K562 (cell line): ENCODE measurements around the gene VAC14. TPM values are rescaled to one million over a fixed set of nuclear protein-coding genes. Genes with fewer than 3 reads are reported as not detected.

Experiments
- CAMTA2 ChIP-seq: fragments of 250-450 bp; sonication (Bioruptor Pico); conservative IDR thresholded peaks from 2 replicates; pipeline ENCODE4 v1.5.1; 2022
- CBX5 ChIP-seq: IDR thresholded peaks from 2 replicates; pipeline ENCODE4 v1.6.1; 2014; ENCODE audit warnings: low read depth, borderline replicate concordance
- ELK1 ChIP-seq: sonication (generic); formaldehyde crosslinking; IDR thresholded peaks from 2 replicates; pipeline ENCODE4 v1.8.1; 2022; ENCODE audit warnings: missing genetic modification reagents
- HDGF ChIP-seq: fragments of 450-650 bp; IDR thresholded peaks from 2 replicates; pipeline ENCODE4 v1.6.1; 2016
- HES1 ChIP-seq: fragments of 450-650 bp; IDR thresholded peaks from 2 replicates; pipeline ENCODE4 v1.6.1; 2016; ENCODE audit warnings: low read depth, mild to moderate bottlenecking, moderate library complexity
- LCOR ChIP-seq: sonication (generic); formaldehyde crosslinking; IDR thresholded peaks from 2 replicates; pipeline ENCODE4 v1.8.0; 2022; ENCODE audit warnings: mild to moderate bottlenecking, missing genetic modification reagents
- MXD1 ChIP-seq: fragments of 250-450 bp; sonication (Bioruptor Pico); IDR thresholded peaks from 2 replicates; pipeline ENCODE4 v1.8.0; 2021; ENCODE audit warnings: borderline replicate concordance, mild to moderate bottlenecking, moderate library complexity; ENCODE audit not compliant: poor library complexity, severe bottlenecking
- PHB2 ChIP-seq: fragments of 450-650 bp; IDR thresholded peaks from 2 replicates; pipeline ENCODE4 v1.6.1; 2017; ENCODE audit warnings: low read depth
- SIN3B ChIP-seq: fragments of 450-650 bp; IDR thresholded peaks from 2 replicates; pipeline ENCODE4 v1.6.1; 2017; ENCODE audit warnings: low read depth, mild to moderate bottlenecking, moderate library complexity
- SRF ChIP-seq, 2 experiments: fragments of 250-450, 450-650 bp in 1 of 2; sonication (Bioruptor Pico) in 1 of 2; sonication (generic) in 1 of 2; formaldehyde crosslinking; IDR thresholded peaks; 2 replicates each; pipeline versions ENCODE4 v1.5.0 to v1.5.1; 2020 to 2022; ENCODE audit warnings: mild to moderate bottlenecking in 1 of 2, missing genetic modification reagents in 1 of 2
- ZBTB40 ChIP-seq, 2 experiments: fragments of 450-650 bp in 1 of 2; sonication (generic) in 1 of 2; formaldehyde crosslinking in 1 of 2; IDR thresholded peaks; 2 replicates each; pipeline versions ENCODE4 v1.7.1 to v1.9.0; 2016 to 2022; ENCODE audit warnings: inconsistent platforms in 1 of 2, mild to moderate bottlenecking in 1 of 2, missing genetic modification reagents in 1 of 2
- ZBTB43 ChIP-seq: sonication (generic); formaldehyde crosslinking; IDR thresholded peaks from 2 replicates; pipeline ENCODE4 v1.8.0; 2023; ENCODE audit warnings: mild to moderate bottlenecking, missing genetic modification reagents
- ZNF76 ChIP-seq: fragments of 250-450 bp; sonication (Bioruptor Pico); IDR thresholded peaks from 2 replicates; pipeline ENCODE4 v1.4.0; 2020; ENCODE audit warnings: mild to moderate bottlenecking, moderate library complexity, borderline replicate concordance
- ZNF778 ChIP-seq: fragments of 450-650 bp; formaldehyde crosslinking; IDR thresholded peaks from 2 replicates; pipeline ENCODE4 v1.4.0; 2020; ENCODE audit warnings: mild to moderate bottlenecking, moderate library complexity
- polyA plus RNA-seq, 8 experiments: library from polyadenylated mRNA; depleted of rRNA in 4 of 8; stranded (reverse) in 5 of 8; unstranded in 3 of 8; fragments of >200 nt; fragmentation: Nextera tagmentation in 2 of 8; fragmentation: Illumina TruSeq in 1 of 8; extraction: Ambion mirVana in 2 of 8; extraction: Trizol in 1 of 8; gene quantifications; 2 replicates each; pipeline versions ENCODE4 v1.2.1 to v1.2.3, GENCODE V29; 2011 to 2014; ENCODE audit warnings: inconsistent platforms in 1 of 8, missing spikeins in 1 of 8
- total RNA-seq, 7 experiments: library from RNA; depleted of rRNA in 6 of 7; stranded (reverse); fragments of >200 nt in 6 of 7; fragmentation: Illumina TruSeq in 2 of 7; extraction: Trizol in 2 of 7; gene quantifications; 2 replicates each; pipeline versions ENCODE4 v1.2.1 to v1.2.3, GENCODE V29; 2011 to 2021; ENCODE audit warnings: low replicate concordance in 1 of 7

The VAC14 gene
- total and polyA plus RNA-seq, 9 of the 15 experiments (the other 6 are each of a cell fraction or from before 2014, with no cell fraction given) = 1.3 to 41.6 (median 26.6) TPM

GRCh38 chr16:70720425-70721201 is 80.3 kb downstream of the VAC14 start (continued):
- TF ChIP-seq ZBTB40 (IDR thresholded peaks at IDR 0.05) (no peak), ZBTB40 (CRISPR knock-in tag; IDR thresholded peaks at IDR 0.05) (no peak), PHB2 (no peak), ELK1 (CRISPR knock-in tag) (no peak), HES1 (no peak), MXD1 (CRISPR knock-in tag) (no peak), ZNF76 (CRISPR knock-in tag) (no peak), ZBTB43 (CRISPR knock-in tag) (no peak), SRF (CRISPR knock-in tag; IDR thresholded peaks at IDR 0.05) (no peak), CBX5 (no peak), SIN3B (no peak), ZNF778 (CRISPR knock-in tag) (no peak), HDGF (no peak), CAMTA2 (CRISPR knock-in tag) (no peak), LCOR (no peak)
